Measurements from ENCODE around the gene KRT13. TPM values are rescaled to one million over a fixed set of nuclear protein-coding genes. Genes with fewer than 3 reads are reported as not detected.

KRT13 gene
- total RNA-seq, 4 donors from 2014 or later = not detected

- TF ChIP-seq CTCF (IDR thresholded peaks at IDR 0.05; ENCODE audit: low read depth) = no peak
These were observed 35.7 kb upstream of the KRT13 start for GRCh38 chr17:41540921-41541625.

GRCh38 chr17:41539979-41540701, 34.7 kb upstream of the KRT13 start:
- TF ChIP-seq CTCF (IDR thresholded peaks at IDR 0.05; ENCODE audit: low read depth) = no peak

GRCh38 chr17:41539071-41539492, 33.7 kb upstream of the KRT13 start:
- no peak for TF ChIP-seq CTCF (IDR thresholded peaks at IDR 0.05; ENCODE audit: low read depth)

GRCh38 chr17:41538565-41538991, 33.2 kb upstream of the KRT13 start:
- no peak for TF ChIP-seq CTCF (IDR thresholded peaks at IDR 0.05; ENCODE audit: low read depth)

GRCh38 chr17:41537990-41538389, 32.6 kb upstream of the KRT13 start:
- no peak for TF ChIP-seq CTCF (IDR thresholded peaks at IDR 0.05; ENCODE audit: low read depth)

GRCh38 chr17:41537614-41537954, 32.2 kb upstream of the KRT13 start:
- no peak for TF ChIP-seq CTCF (IDR thresholded peaks at IDR 0.05; ENCODE audit: low read depth)

- no peak for TF ChIP-seq CTCF (IDR thresholded peaks at IDR 0.05; ENCODE audit: low read depth)
These were observed 31.6 kb upstream of the KRT13 start for GRCh38 chr17:41536741-41537613.

All from subcutaneous adipose tissue (tissue), 4 donors.